NK-92 (cell line): ENCODE data around the gene FABP3.

Experiments used
- DNase-seq: peaks from one replicate; lab custom pipeline; 2025; ENCODE audit not compliant: unreplicated experiment; lab: John Stamatoyannopoulos, UW

FABP3 gene

GRCh38 chr1:31324093-31324492, 48.8 kb downstream of the FABP3 start:
- DNase-seq = no peak

- DNase-seq = no peak
These were observed 54.7 kb downstream of the FABP3 start for GRCh38 chr1:31318146-31318545.

- DNase-seq = no peak
These were observed 57.0 kb downstream of the FABP3 start for GRCh38 chr1:31315902-31316301.
